ENCODE data around the gene SLC23A2.
"Not testable (repeated sequence)": the region's sequence is repeated elsewhere in the genome, so short reads cannot be mapped to it uniquely, and the experiment has no call there.

The SLC23A2 gene

GRCh38 chr20:5039889-5040288 is 38.6 kb upstream of the SLC23A2 start:
- no peak for TF ChIP-seq NFRKB (IDR thresholded peaks at IDR 0.05)
- no peak for TF ChIP-seq L3MBTL2 (conservative IDR thresholded peaks at IDR 0.05)
- TF ChIP-seq PKNOX1 (IDR thresholded peaks at IDR 0.05) = no peak
- TF ChIP-seq ZNF384 (IDR thresholded peaks at IDR 0.05) = no peak
- TF ChIP-seq SUZ12 (IDR thresholded peaks at IDR 0.05) = no peak
- no peak for TF ChIP-seq FOXA1 (IDR thresholded peaks at IDR 0.05)
- no peak for TF ChIP-seq FOXK2 (IDR thresholded peaks at IDR 0.05)
- no peak for TF ChIP-seq CTBP1 (IDR thresholded peaks at IDR 0.05; ENCODE audit: borderline replicate concordance)
- TF ChIP-seq HDGF (IDR thresholded peaks at IDR 0.05; ENCODE audit: borderline replicate concordance) = no peak
- TF ChIP-seq TARDBP (IDR thresholded peaks at IDR 0.05) = no peak
- no peak for TF ChIP-seq LEF1 (IDR thresholded peaks at IDR 0.05; ENCODE audit: borderline replicate concordance)
- TF ChIP-seq ARNT (IDR thresholded peaks at IDR 0.05) = no peak
- no peak for TF ChIP-seq BHLHE40 (IDR thresholded peaks at IDR 0.05; ENCODE audit: borderline replicate concordance)
- no peak for TF ChIP-seq SP1 (IDR thresholded peaks at IDR 0.05)
- no peak for TF ChIP-seq ELF4 (IDR thresholded peaks at IDR 0.05)
- no peak for TF ChIP-seq FOXM1 (IDR thresholded peaks at IDR 0.05; ENCODE audit: borderline replicate concordance)
- CTCF ChIA-PET = interaction anchor here (0.6 kb wide), 1 partner anchor 434 kb away, joined by 3 read pairs; no protein-coding TSS in a partner anchor
- no peak for DNase-seq (ENCODE audit: extremely low spot score)
- POLR2A ChIA-PET = no interaction called here

GRCh38 chr20:5039255-5039657 is 37.9 kb upstream of the SLC23A2 start:
- DNase-seq (ENCODE audit: extremely low spot score) = no peak
- no peak for TF ChIP-seq TARDBP (IDR thresholded peaks at IDR 0.05)
- TF ChIP-seq HDGF (IDR thresholded peaks at IDR 0.05; ENCODE audit: borderline replicate concordance) = no peak
- no peak for TF ChIP-seq PKNOX1 (IDR thresholded peaks at IDR 0.05)
- TF ChIP-seq CTBP1 (IDR thresholded peaks at IDR 0.05; ENCODE audit: borderline replicate concordance) = no peak
- no peak for TF ChIP-seq SP1 (IDR thresholded peaks at IDR 0.05)
- ChIA-PET CTCF (interaction anchor here (0.6 kb wide), 1 partner anchor 36 kb away, joined by 3 read pairs; no protein-coding TSS in a partner anchor), POLR2A (no interaction called here)

GRCh38 chr20:5036828-5037227 is 35.5 kb upstream of the SLC23A2 start:
- CTCF ChIA-PET = interaction anchor here (0.7 kb wide), 1 partner anchor 262 kb away, joined by 3 read pairs; no protein-coding TSS in a partner anchor
- TF ChIP-seq PKNOX1 (IDR thresholded peaks at IDR 0.05) = no peak
- TF ChIP-seq ZNF384 (IDR thresholded peaks at IDR 0.05) = no peak
- no peak for TF ChIP-seq SUZ12 (IDR thresholded peaks at IDR 0.05)
- TF ChIP-seq SP1 (IDR thresholded peaks at IDR 0.05) = no peak
- TF ChIP-seq LEF1 (IDR thresholded peaks at IDR 0.05; ENCODE audit: borderline replicate concordance) = no peak
- no peak for TF ChIP-seq BHLHE40 (IDR thresholded peaks at IDR 0.05; ENCODE audit: borderline replicate concordance)
- no peak for TF ChIP-seq TARDBP (IDR thresholded peaks at IDR 0.05)
- no peak for TF ChIP-seq FOXA1 (IDR thresholded peaks at IDR 0.05)
- no peak for TF ChIP-seq ELF4 (IDR thresholded peaks at IDR 0.05)
- TF ChIP-seq L3MBTL2 (conservative IDR thresholded peaks at IDR 0.05) = no peak
- no peak for TF ChIP-seq HDGF (IDR thresholded peaks at IDR 0.05; ENCODE audit: borderline replicate concordance)
- POLR2A ChIA-PET = no interaction called here
- DNase-seq (ENCODE audit: extremely low spot score) = no peak

- CTCF ChIA-PET, POLR2A ChIA-PET: not testable (repeated sequence)
Observed at GRCh38 chr20:5035518-5035917, 34.2 kb upstream of the SLC23A2 start.

GRCh38 chr20:5033566-5033965 is 32.3 kb upstream of the SLC23A2 start:
- ChIA-PET CTCF (no interaction called here), POLR2A (no interaction called here)
- no peak for DNase-seq (ENCODE audit: extremely low spot score)
- TF ChIP-seq FOXA1 (IDR thresholded peaks at IDR 0.05) = no peak
- no peak for TF ChIP-seq CTBP1 (IDR thresholded peaks at IDR 0.05; ENCODE audit: borderline replicate concordance)
- TF ChIP-seq HDGF (IDR thresholded peaks at IDR 0.05; ENCODE audit: borderline replicate concordance) = no peak
- TF ChIP-seq LEF1 (IDR thresholded peaks at IDR 0.05; ENCODE audit: borderline replicate concordance) = no peak
- TF ChIP-seq TARDBP (IDR thresholded peaks at IDR 0.05) = no peak
- no peak for TF ChIP-seq NFRKB (IDR thresholded peaks at IDR 0.05)
- TF ChIP-seq FOXK2 (IDR thresholded peaks at IDR 0.05) = no peak
- TF ChIP-seq SP1 (IDR thresholded peaks at IDR 0.05) = no peak
- TF ChIP-seq ARNT (IDR thresholded peaks at IDR 0.05) = no peak
- no peak for TF ChIP-seq BHLHE40 (IDR thresholded peaks at IDR 0.05; ENCODE audit: borderline replicate concordance)
- TF ChIP-seq L3MBTL2 (conservative IDR thresholded peaks at IDR 0.05) = no peak
- TF ChIP-seq FOXM1 (IDR thresholded peaks at IDR 0.05; ENCODE audit: borderline replicate concordance) = no peak
- no peak for TF ChIP-seq ELF4 (IDR thresholded peaks at IDR 0.05)
- TF ChIP-seq PKNOX1 (IDR thresholded peaks at IDR 0.05) = no peak
- no peak for TF ChIP-seq ZNF384 (IDR thresholded peaks at IDR 0.05)
- TF ChIP-seq SUZ12 (IDR thresholded peaks at IDR 0.05) = no peak

More at GRCh38 chr20:5035518-5035917, 34.2 kb upstream of the SLC23A2 start:
- not testable (repeated sequence) for DNase-seq (ENCODE audit: extremely low spot score)

GRCh38 chr20:5031701-5032100 is 30.4 kb upstream of the SLC23A2 start:
- POLR2A ChIA-PET; CTCF ChIA-PET; DNase-seq (ENCODE audit: extremely low spot score): not testable (repeated sequence)
